GM19455 (cell line): Measurements from ENCODE around the gene PRR14.

Experiments used
- ATAC-seq: cut with Tn5 transposase; IDR thresholded peaks from one replicate; pipeline ENCODE4 v1.9.1; 2021; ENCODE audit not compliant: unreplicated experiment

PRR14 gene

GRCh38 chr16:30658731-30659506 lies 8.2 kb downstream of the PRR14 start:
- ATAC-seq: peak; percentile 28

GRCh38 chr16:30659507-30660423 lies 9.0 kb downstream of the PRR14 start:
- no peak for ATAC-seq

- ATAC-seq: no peak
Measured at GRCh38 chr16:30660424-30661261, 9.9 kb downstream of the PRR14 start.

GRCh38 chr16:30662449-30662848 lies 11.7 kb downstream of the PRR14 start:
- ATAC-seq: no peak

- no peak for ATAC-seq
Measured at GRCh38 chr16:30663038-30663437, 12.3 kb downstream of the PRR14 start.

- ATAC-seq: no peak
Measured at GRCh38 chr16:30663820-30664219, 13.1 kb downstream of the PRR14 start.

GRCh38 chr16:30664616-30665109 lies 13.9 kb downstream of the PRR14 start:
- ATAC-seq: no peak

GRCh38 chr16:30665155-30665829 lies 14.5 kb downstream of the PRR14 start:
- ATAC-seq: no peak

GRCh38 chr16:30665830-30666190 lies 15.1 kb downstream of the PRR14 start:
- ATAC-seq: no peak

GRCh38 chr16:30666681-30667080 lies 15.9 kb downstream of the PRR14 start:
- ATAC-seq: no peak

GRCh38 chr16:30667361-30667905 lies 16.7 kb downstream of the PRR14 start:
- ATAC-seq: no peak

GRCh38 chr16:30668393-30668792 lies 17.6 kb downstream of the PRR14 start:
- no peak for ATAC-seq

- ATAC-seq: no peak
Measured at GRCh38 chr16:30669026-30669902, 18.5 kb downstream of the PRR14 start.

GRCh38 chr16:30669903-30670824 lies 19.4 kb downstream of the PRR14 start:
- no peak for ATAC-seq

- ATAC-seq: no peak
Measured at GRCh38 chr16:30675143-30675542, 24.4 kb downstream of the PRR14 start.

- ATAC-seq: no peak
Measured at GRCh38 chr16:30677931-30678585, 27.3 kb downstream of the PRR14 start.

- no peak for ATAC-seq
Measured at GRCh38 chr16:30678586-30678970, 27.8 kb downstream of the PRR14 start.

- ATAC-seq: no peak
Measured at GRCh38 chr16:30680326-30680725, 29.6 kb downstream of the PRR14 start.
